Activated T-cell treated with anti-CD3 and anti-CD28 coated beads for 48 hours (primary cell): ENCODE results near the gene DENND5B.
"Not testable (repeated sequence)": the region's sequence is repeated elsewhere in the genome, so short reads cannot be mapped to it uniquely, and the experiment has no call there.

Source experiments
- DNase-seq: peaks from one replicate; pipeline ENCODE4 v3.0.0-alpha.2; 2020; ENCODE audit warnings: low read depth

The DENND5B gene

GRCh38 chr12:31506515-31507306 lies 84.2 kb downstream of the DENND5B start:
- no peak for DNase-seq

- no peak for DNase-seq
Measured at GRCh38 chr12:31504625-31505222, 86.2 kb downstream of the DENND5B start.

- not testable (repeated sequence) for DNase-seq
Measured at GRCh38 chr12:31501014-31501413, 89.9 kb downstream of the DENND5B start.

GRCh38 chr12:31499567-31499966 lies 91.4 kb downstream of the DENND5B start:
- DNase-seq: no peak

- DNase-seq: no peak
Measured at GRCh38 chr12:31498424-31498823, 92.5 kb downstream of the DENND5B start.

GRCh38 chr12:31496257-31496656 lies 94.7 kb downstream of the DENND5B start:
- no peak for DNase-seq

GRCh38 chr12:31494455-31494854 lies 96.5 kb downstream of the DENND5B start:
- DNase-seq: no peak

GRCh38 chr12:31492599-31493196 lies 98.2 kb downstream of the DENND5B start:
- no peak for DNase-seq

- no peak for DNase-seq
Measured at GRCh38 chr12:31491841-31492598, 98.9 kb downstream of the DENND5B start.

- DNase-seq: no peak
Measured at GRCh38 chr12:31491241-31491794, 99.6 kb downstream of the DENND5B start.

GRCh38 chr12:31488737-31489338 lies 102.1 kb downstream of the DENND5B start:
- DNase-seq: no peak

GRCh38 chr12:31485571-31485970 lies 105.4 kb downstream of the DENND5B start:
- no peak for DNase-seq

GRCh38 chr12:31482816-31483215 lies 108.1 kb downstream of the DENND5B start:
- no peak for DNase-seq

- no peak for DNase-seq
Measured at GRCh38 chr12:31481415-31481814, 109.5 kb downstream of the DENND5B start.

GRCh38 chr12:31479516-31480210 lies 111.3 kb downstream of the DENND5B start:
- DNase-seq: no peak

- DNase-seq: no peak
Measured at GRCh38 chr12:31478898-31479297, 112.0 kb downstream of the DENND5B start.

- no peak for DNase-seq
Measured at GRCh38 chr12:31478425-31478824, 112.5 kb downstream of the DENND5B start.

- no peak for DNase-seq
Measured at GRCh38 chr12:31477687-31478086, 113.2 kb downstream of the DENND5B start.

GRCh38 chr12:31476437-31476836 lies 114.5 kb downstream of the DENND5B start:
- DNase-seq: no peak

GRCh38 chr12:31475610-31476009 lies 115.3 kb downstream of the DENND5B start:
- not testable (repeated sequence) for DNase-seq

- DNase-seq: no peak
Measured at GRCh38 chr12:31474751-31475150, 116.2 kb downstream of the DENND5B start.
